HL-60 (cell line): ENCODE measurements around the gene RNF144A.

ENCODE experiments used
- POLR2AphosphoS5 ChIP-seq: IDR thresholded peaks from 2 replicates; pipeline ENCODE4 v1.6.1; 2012; ENCODE audit warnings: low read depth
- TF ChIP-seq, protein P1 (sequence below): IDR thresholded peaks from one replicate; pipeline ENCODE4 v1.5.1; 2011; ENCODE audit warnings: low read length, control low read depth, inconsistent platforms; ENCODE audit not compliant: insufficient read depth
- TF ChIP-seq, protein P2 (sequence below): IDR thresholded peaks from 2 replicates; pipeline ENCODE4 v1.6.1; 2012; ENCODE audit warnings: low read depth; ENCODE audit not compliant: insufficient replicate concordance

DNA sequence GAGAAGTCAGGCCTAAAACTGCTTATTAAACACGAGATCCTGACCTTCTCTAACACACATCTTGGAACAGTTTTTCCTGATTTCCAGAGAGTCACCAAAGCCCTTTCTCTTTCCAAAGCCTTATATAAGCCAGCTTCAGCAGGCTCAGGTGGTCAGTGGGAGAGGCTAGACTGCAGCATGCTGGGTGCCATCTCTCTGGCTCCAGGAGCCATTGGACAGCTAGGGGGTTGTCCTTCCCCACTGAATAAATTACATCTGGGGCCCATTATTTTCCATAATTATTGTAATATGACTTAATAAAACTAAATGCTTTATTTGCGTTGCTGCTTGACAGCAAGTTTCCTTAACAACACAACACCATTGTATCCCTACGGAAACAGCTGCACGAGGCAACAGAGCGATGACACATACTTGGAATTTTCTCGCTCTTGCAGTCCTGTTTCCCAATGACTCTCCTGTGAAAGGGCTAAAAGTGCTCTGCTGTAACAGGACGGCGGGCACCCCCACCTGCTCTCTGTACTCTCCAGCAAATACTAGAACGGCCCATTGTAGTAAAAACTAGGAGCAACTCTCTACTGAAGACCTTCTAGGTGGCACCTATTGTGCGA lies 160.6 kb downstream of the RNF144A start:
- TF ChIP-seq, protein P1, sequence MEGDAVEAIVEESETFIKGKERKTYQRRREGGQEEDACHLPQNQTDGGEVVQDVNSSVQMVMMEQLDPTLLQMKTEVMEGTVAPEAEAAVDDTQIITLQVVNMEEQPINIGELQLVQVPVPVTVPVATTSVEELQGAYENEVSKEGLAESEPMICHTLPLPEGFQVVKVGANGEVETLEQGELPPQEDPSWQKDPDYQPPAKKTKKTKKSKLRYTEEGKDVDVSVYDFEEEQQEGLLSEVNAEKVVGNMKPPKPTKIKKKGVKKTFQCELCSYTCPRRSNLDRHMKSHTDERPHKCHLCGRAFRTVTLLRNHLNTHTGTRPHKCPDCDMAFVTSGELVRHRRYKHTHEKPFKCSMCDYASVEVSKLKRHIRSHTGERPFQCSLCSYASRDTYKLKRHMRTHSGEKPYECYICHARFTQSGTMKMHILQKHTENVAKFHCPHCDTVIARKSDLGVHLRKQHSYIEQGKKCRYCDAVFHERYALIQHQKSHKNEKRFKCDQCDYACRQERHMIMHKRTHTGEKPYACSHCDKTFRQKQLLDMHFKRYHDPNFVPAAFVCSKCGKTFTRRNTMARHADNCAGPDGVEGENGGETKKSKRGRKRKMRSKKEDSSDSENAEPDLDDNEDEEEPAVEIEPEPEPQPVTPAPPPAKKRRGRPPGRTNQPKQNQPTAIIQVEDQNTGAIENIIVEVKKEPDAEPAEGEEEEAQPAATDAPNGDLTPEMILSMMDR, result no peak
- TF ChIP-seq, protein P2, sequence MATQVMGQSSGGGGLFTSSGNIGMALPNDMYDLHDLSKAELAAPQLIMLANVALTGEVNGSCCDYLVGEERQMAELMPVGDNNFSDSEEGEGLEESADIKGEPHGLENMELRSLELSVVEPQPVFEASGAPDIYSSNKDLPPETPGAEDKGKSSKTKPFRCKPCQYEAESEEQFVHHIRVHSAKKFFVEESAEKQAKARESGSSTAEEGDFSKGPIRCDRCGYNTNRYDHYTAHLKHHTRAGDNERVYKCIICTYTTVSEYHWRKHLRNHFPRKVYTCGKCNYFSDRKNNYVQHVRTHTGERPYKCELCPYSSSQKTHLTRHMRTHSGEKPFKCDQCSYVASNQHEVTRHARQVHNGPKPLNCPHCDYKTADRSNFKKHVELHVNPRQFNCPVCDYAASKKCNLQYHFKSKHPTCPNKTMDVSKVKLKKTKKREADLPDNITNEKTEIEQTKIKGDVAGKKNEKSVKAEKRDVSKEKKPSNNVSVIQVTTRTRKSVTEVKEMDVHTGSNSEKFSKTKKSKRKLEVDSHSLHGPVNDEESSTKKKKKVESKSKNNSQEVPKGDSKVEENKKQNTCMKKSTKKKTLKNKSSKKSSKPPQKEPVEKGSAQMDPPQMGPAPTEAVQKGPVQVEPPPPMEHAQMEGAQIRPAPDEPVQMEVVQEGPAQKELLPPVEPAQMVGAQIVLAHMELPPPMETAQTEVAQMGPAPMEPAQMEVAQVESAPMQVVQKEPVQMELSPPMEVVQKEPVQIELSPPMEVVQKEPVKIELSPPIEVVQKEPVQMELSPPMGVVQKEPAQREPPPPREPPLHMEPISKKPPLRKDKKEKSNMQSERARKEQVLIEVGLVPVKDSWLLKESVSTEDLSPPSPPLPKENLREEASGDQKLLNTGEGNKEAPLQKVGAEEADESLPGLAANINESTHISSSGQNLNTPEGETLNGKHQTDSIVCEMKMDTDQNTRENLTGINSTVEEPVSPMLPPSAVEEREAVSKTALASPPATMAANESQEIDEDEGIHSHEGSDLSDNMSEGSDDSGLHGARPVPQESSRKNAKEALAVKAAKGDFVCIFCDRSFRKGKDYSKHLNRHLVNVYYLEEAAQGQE, result no peak
- TF ChIP-seq POLR2AphosphoS5, result no peak
